BJ (cell line): ENCODE results near the gene INPP5E. TPM values are rescaled to one million over a fixed set of nuclear protein-coding genes. Genes with fewer than 3 reads are reported as not detected.

Source experiments
- CTCF ChIA-PET: fragments of 350-600 bp; formaldehyde crosslinking; extraction: SDS; loops from one replicate; lab custom pipeline; 2021; ENCODE audit warnings: antibody characterized with exemption, inconsistent platforms; lab: Yijun Ruan, JAX
- POLR2A ChIA-PET: fragments of 300-600 bp; sonication (Branson Sonifier 250); formaldehyde crosslinking; extraction: SDS; loops from one replicate; lab custom pipeline; 2021; ENCODE audit warnings: antibody characterized with exemption; lab: Charles Lee
- DNase-seq: peaks from one replicate; pipeline ENCODE4 v3.0.0-alpha.2; 2011; ENCODE audit warnings: low read depth
- H3K27me3 ChIP-seq: 2 replicates; pipeline ENCODE4 v1.6.0; 2011; ENCODE audit warnings: low read length; ENCODE audit not compliant: control insufficient read depth, insufficient read depth
- H3K36me3 ChIP-seq: 2 replicates; pipeline ENCODE4 v1.5.1; 2011; ENCODE audit warnings: low read length; ENCODE audit not compliant: control insufficient read depth, insufficient read depth
- H3K4me3 ChIP-seq: 2 replicates; pipeline ENCODE4 v1.5.1; 2011; ENCODE audit warnings: low read depth, mild to moderate bottlenecking, control low read depth, low read length
- CTCF ChIP-seq: IDR thresholded peaks from 2 replicates; pipeline ENCODE4 v1.5.1; 2011; ENCODE audit warnings: low read depth, mild to moderate bottlenecking, control low read depth, inconsistent platforms, low read length, moderate library complexity; ENCODE audit not compliant: insufficient read depth
- polyA plus RNA-seq: library from polyadenylated mRNA; depleted of rRNA; stranded (reverse); fragments of >200 nt; gene quantifications from 2 replicates; pipeline ENCODE4 v1.2.3, GENCODE V29; 2011

The INPP5E gene
- polyA plus RNA-seq, 1 experiment, result 5.6 TPM

GRCh38 chr9:136474974-136475865 lies 35.6 kb upstream of the INPP5E start:
- ChIA-PET CTCF (interaction anchor here (0.9 to 1.5 kb wide), 4 partner anchors 10 to 192 kb away, joined by 3 to 6 read pairs (median 3); partner anchors contain the start of gene DNLZ), POLR2A (no interaction called here)
- no peak for DNase-seq
- H3K36me3 ChIP-seq, result peaks cover 68% of the 10 kb centered on the region
- no peak overlapping the region for H3K4me3 ChIP-seq
- no peaks in the 10 kb centered on the region for H3K27me3 ChIP-seq
- TF ChIP-seq CTCF, result no peak

- ChIA-PET CTCF (interaction anchor here (1.2 kb wide), 2 partner anchors 9 to 10 kb away, joined by 4 to 6 read pairs; no protein-coding TSS in a partner anchor), POLR2A (no interaction called here)
- peaks cover 73% of the 10 kb centered on the region for H3K36me3 ChIP-seq
- TF ChIP-seq CTCF, result no peak
- no peak for DNase-seq
- no peaks in the 10 kb centered on the region for H3K27me3 ChIP-seq
- no peak overlapping the region for H3K4me3 ChIP-seq
Measured at GRCh38 chr9:136474021-136474640, 34.5 kb upstream of the INPP5E start.

- DNase-seq, result no peak
- no peaks in the 10 kb centered on the region for H3K27me3 ChIP-seq
- H3K4me3 ChIP-seq, result no peak overlapping the region
- H3K36me3 ChIP-seq, result peaks cover 77% of the 10 kb centered on the region
- ChIA-PET CTCF (interaction anchor here (1.2 kb wide), 1 partner anchor 11 kb away, joined by 4 read pairs; no protein-coding TSS in a partner anchor), POLR2A (no interaction called here)
- TF ChIP-seq CTCF, result no peak
Measured at GRCh38 chr9:136473354-136473721, 33.7 kb upstream of the INPP5E start.

- H3K4me3 ChIP-seq, result no peak overlapping the region
- ChIA-PET POLR2A (no interaction called here), CTCF (interaction anchor here (1.2 kb wide), 1 partner anchor 11 kb away, joined by 4 read pairs; no protein-coding TSS in a partner anchor)
- DNase-seq, result no peak
- no peak for TF ChIP-seq CTCF
- H3K36me3 ChIP-seq, result peaks cover 80% of the 10 kb centered on the region
- no peaks in the 10 kb centered on the region for H3K27me3 ChIP-seq
Measured at GRCh38 chr9:136472640-136473353, 33.2 kb upstream of the INPP5E start.
